Endothelial cell of coronary artery (primary cell): Measurements from ENCODE around the gene TCF3. TPM values are rescaled to one million over a fixed set of nuclear protein-coding genes. Genes with fewer than 3 reads are reported as not detected.

Experiments
- total RNA-seq: library from RNA; depleted of rRNA; stranded (reverse); fragments of >200 nt; gene quantifications from 2 replicates; pipeline ENCODE4 v1.2.3, GENCODE V29; 2014

The TCF3 gene
- 111 and 115 TPM in 2 replicates for total RNA-seq

DNA sequence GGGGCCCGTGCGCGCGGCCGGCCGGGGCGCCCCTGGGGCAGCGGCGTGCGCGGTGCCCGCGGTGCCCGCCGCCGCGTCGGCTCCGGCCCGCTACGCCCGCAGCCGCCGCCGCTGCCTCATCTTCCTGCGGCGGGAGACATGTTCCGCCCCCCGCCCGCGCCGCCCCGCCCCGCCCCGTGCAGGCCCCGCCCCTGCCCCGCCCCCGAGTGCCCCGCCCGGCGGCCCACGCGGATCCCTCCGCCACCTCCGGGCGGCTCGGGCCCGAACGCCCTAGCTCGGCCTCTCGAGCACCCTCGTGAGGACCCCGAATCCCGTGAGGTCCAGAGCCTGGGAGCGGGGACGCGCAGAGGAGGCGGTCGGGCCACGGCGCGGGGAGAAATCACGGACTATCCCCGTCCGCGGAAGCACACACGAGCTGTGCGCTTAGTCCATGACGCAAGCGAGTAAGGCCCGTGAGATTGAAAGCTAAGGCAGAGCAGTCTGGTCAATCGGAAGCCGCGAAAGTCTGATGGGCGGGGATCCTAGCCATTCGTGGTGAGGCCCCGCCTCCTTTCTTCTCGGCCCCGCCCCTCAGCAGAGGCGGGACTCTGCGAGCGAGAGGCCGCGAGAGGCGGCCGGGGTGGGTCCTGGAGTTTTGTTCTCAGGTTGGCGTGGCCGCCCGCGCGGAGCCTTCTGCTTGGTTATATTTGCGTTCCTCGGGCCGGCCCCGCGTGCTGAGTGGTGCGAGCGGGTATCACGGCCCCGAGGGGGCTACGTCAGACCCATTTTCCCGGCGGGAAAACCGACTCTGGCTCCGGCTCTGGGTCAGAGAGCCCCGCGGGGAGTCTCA lies at the start of gene TCF3:
TCF3 (minus strand) TSS at position 145 of the 829 bp plus-strand sequence. CDS start 2,367 bp downstream, outside the sequence.

DNA sequence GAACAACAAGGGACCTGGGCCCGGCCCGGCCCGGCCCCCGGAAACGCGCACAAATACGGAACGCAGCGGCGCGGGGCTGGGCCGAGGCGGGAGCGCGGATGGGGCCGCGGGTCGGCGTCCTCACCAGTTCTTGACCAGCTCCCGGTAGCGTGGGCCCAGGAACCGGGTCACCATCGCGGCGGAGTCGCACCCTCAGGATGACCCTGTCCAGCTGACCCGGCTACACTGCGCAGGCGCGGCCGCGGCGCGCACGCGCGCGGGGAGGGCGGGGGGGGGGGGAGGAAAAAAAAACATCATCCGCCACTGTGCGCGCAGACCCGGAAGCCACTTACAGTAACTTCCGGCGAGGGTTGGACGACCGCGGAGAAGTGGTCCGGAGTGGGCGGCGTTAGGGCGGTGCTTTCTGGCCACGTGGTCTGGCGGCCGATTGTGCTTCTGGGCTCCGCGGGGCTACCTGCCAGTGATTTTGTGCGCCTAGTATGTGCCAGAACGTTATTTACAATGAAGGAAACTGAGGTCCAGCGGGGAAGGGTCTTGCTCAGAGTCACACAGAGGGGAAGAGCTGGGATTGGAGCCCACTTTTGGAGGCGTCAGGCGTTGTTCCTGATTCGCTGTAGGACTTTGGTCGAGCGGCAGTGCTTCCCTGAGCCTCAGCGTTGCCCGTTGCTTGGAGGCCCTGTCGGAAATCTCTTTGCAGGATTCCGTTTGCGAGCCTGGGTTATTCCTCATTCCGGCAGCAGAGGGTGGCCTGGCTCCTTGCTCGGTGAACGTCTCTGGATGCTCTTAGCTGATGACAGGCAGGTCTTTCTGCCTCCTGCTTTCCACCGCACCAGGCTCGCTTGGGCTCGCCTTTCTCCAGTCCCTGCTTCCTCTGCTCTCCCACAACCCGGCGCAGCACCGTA lies 46.9 kb downstream of the TCF3 start, which contains the start of gene UQCR11:
UQCR11 (minus strand) TSS at position 227 of the 902 bp plus-strand sequence; CDS start at position 174, 53 bp downstream.

DNA sequence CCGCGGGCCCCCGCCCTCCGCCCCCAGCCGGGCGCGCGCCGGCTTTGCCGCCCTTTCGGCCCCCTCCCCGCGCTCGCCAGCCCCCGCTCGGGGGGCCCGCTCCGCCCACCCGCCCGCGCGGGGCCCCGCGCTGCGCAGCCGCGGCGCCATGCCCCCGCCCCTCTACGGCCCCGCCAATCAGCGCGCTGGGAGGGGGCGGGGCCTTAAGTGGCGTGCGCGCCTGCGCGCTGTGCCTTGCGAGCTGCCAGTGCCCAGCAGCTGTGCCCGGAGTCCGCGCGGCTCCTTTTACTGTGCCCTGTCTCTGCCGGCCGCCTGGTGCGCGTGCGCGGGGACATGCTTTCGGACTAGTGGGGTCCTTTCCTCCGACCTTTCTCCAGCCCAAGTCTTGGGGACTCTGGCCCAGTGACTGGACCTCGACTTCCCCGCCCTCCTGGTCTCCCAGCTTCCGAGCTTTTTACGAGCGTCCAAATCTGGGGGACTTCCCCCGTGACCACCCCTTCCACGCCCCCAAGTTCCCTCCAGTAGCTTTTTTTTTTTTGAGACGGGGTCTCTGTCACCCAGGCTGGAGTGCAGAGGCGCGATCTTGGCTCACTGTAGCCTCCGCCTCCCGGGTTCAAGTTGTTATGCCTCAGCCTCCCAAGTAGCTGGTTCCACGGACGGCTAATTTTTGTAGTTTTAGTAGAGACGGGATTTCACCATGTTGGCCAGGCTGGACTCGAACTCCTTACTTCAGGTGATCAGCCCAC lies 59.5 kb downstream of the TCF3 start, which contains the start of gene MBD3:
MBD3 (minus strand) TSS at position 111 of the 746 bp plus-strand sequence. CDS start 234 bp downstream, outside the sequence.

DNA sequence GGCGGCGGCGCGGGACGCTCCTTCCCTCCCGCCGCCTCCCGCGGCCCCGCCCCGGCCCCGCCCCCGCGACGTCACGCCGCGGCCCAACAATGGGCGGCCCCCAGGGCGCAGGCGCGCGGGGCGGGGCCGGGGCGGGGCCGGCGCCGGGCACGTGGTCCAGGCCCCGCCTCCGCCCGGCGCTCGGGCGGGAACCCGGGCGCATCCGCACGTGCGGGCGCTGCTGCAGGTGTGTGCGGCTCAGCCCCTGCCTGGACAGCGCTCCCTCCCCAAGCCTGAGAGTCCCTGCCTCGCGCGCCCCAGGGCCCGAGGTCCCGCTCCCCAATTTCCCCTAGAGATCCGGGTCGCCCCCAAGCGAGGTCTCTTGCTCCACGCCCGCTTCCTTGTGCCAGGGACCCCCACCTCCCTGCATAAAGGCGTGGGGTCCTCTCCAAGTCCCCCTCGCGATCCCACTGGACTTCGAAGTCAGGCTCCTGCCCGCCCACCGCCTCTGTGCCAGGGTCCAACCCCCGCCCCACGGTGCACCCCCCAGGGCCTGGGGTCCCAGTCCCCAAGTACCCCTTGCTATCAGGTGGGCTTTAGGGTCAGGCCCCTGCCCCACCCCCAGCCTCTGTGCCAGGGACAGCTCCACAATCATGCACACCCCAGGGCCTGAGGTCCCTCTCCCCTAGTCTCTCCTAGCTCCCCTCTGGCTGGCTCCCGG lies 83.9 kb downstream of the TCF3 start, which contains the start of gene MEX3D:
MEX3D (minus strand) TSS at position 6 of the 700 bp plus-strand sequence. CDS start 267 bp downstream, outside the sequence.

Other genes starting within 250 kb of the TCF3 start
- gene DAZAP1, start 245.0 kb downstream of the TCF3 start, total RNA-seq, result 58.0 and 63.1 TPM in 2 replicates
- 380 and 504 TPM in 2 replicates for gene RPS15, start 214.2 kb downstream of the TCF3 start, total RNA-seq
- 0.09 TPM in 2 replicates for gene APC2, start 202.5 kb downstream of the TCF3 start, total RNA-seq
- 15.6 and 21.6 TPM in 2 replicates for gene C19orf25, start 173.4 kb downstream of the TCF3 start, total RNA-seq
- 0.81 and 1.0 TPM in 2 replicates for gene PCSK4, start 162.3 kb downstream of the TCF3 start, total RNA-seq
- 0.75 and 0.99 TPM in 2 replicates for gene REEP6, start 161.4 kb downstream of the TCF3 start, total RNA-seq
- 0.18 and 1.1 TPM in 2 replicates for gene ADAMTSL5, start 139.6 kb downstream of the TCF3 start, total RNA-seq
- not detected in 2 replicates for gene PLK5, start 128.5 kb downstream of the TCF3 start, total RNA-seq
- gene MEX3D, start 84.3 kb downstream of the TCF3 start, total RNA-seq, result 67.0 and 70.2 TPM in 2 replicates
- 108 and 110 TPM in 2 replicates for gene MBD3, start 59.8 kb downstream of the TCF3 start, total RNA-seq
- 74.2 and 84.3 TPM in 2 replicates for gene UQCR11, start 47.2 kb downstream of the TCF3 start, total RNA-seq
- gene ONECUT3, start 100.9 kb upstream of the TCF3 start, total RNA-seq, result not detected in 2 replicates
- gene ATP8B3, start 159.7 kb upstream of the TCF3 start, total RNA-seq, result 1.2 and 1.8 TPM in 2 replicates
- 4.4 and 8.0 TPM in 2 replicates for gene REXO1, start 195.9 kb upstream of the TCF3 start, total RNA-seq
- 5.8 and 6.8 TPM in 2 replicates for gene KLF16, start 211.0 kb upstream of the TCF3 start, total RNA-seq
- gene ABHD17A, start 232.9 kb upstream of the TCF3 start, total RNA-seq, result 134 and 138 TPM in 2 replicates